WI38 (cell line): ENCODE measurements around the gene LRCH1.

Source experiments
- H3K4me3 ChIP-seq: 2 replicates; pipeline ENCODE4 v1.5.1; 2011; ENCODE audit warnings: low read depth, mild to moderate bottlenecking, control low read depth, low read length
- CTCF ChIP-seq: IDR thresholded peaks from 2 replicates; pipeline ENCODE4 v1.5.1; 2012; ENCODE audit warnings: low read depth, mild to moderate bottlenecking, control low read depth, low read length

Gene LRCH1

GRCh38 chr13:46593398-46593797 is 40.4 kb downstream of the LRCH1 start:
- no peak for TF ChIP-seq CTCF
- H3K4me3 ChIP-seq = no peak overlapping the region

GRCh38 chr13:46594374-46595078 is 41.6 kb downstream of the LRCH1 start:
- no peak overlapping the region for H3K4me3 ChIP-seq
- no peak for TF ChIP-seq CTCF

- TF ChIP-seq CTCF = no peak
- no peak overlapping the region for H3K4me3 ChIP-seq
Measured at GRCh38 chr13:46595136-46595884, 42.3 kb downstream of the LRCH1 start.

GRCh38 chr13:46595885-46596275 is 42.9 kb downstream of the LRCH1 start:
- TF ChIP-seq CTCF = no peak
- no peak overlapping the region for H3K4me3 ChIP-seq

- TF ChIP-seq CTCF = no peak
- H3K4me3 ChIP-seq = no peak overlapping the region
Measured at GRCh38 chr13:46596466-46596865, 43.5 kb downstream of the LRCH1 start.

- no peak overlapping the region for H3K4me3 ChIP-seq
Measured at GRCh38 chr13:46598140-46598819, 45.3 kb downstream of the LRCH1 start.

More at GRCh38 chr13:46598140-46598819, 45.3 kb downstream of the LRCH1 start:
- no peak for TF ChIP-seq CTCF
